NCI-H1105 (cell line): Measurements from ENCODE around the gene TSPAN12.
A peak's percentile ranks its signal among the peaks of the same experiment; 100 is the strongest.

Source experiments
- DNase-seq: peaks from one replicate; lab custom pipeline; 2025; lab: John Stamatoyannopoulos, UW

TSPAN12 gene

DNA sequence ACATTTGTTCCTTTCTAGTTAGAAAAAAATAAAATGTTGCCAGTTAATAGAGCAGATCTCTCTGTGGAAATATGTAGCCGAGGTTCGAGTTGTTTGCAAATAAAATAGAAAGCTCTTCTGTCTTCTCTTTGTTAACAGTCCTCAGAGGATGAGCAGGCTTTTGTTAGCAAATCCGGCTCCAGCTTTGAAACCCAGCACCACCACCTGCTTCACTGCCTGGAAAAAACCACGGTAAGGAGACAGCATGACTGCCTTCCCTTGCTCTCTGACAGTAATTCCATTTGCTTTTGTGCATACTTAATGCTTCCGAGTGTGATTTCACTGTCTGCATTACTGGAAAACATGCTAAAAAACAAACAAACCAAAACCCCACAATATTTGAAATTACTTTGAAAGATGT, 115.6 kb downstream of the TSPAN12 start:
- peak; percentile 49 for DNase-seq

DNA sequence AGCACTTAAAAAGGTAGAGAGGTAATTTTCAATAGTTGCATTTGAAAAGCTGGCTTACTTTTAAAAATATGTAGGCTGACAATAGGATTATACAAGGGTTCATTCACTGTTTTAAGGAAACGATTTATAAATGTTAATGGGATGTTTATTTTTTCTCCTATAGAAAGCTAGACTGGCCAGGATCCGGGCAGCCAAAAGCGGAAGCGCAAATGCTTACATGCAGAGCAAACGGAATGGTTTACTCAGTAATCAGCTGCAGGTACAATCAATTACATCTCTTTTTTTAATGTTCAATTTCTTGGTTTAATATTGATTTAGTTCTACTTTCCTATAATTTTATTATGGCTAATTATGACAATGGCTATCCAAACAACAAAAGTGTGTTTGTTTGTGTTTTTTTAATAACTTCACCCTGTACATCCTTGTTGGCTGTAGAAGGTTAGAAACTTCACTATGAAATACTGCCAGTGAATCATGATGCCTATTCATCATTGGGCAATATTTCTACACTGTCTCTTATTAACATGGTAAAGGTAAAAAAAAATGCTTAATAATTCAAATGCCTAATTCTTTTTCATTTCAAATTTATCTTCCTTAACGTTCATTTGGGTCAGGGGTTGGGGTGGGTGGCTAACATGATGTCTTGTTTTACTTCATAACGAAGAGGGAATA, 116.4 kb downstream of the TSPAN12 start:
- no peak for DNase-seq

DNA sequence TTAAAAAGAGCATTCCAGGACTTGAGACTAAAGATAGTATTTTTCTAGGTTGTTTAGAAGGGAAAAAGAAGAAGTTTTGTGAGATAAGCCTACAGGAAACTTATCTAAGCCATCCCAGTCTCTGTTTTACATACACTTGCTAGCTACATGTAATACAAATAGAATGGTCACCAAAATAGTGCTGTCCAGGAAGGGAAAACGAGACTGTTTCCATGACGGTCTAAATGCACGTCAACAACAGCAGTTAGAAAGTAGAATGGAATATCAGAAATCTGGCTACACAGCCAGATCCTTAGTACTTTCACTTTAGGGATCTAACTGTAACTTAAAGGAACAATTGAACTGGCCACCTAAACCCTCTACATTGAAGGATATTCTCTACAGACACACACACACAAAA, 117.6 kb downstream of the TSPAN12 start:
- no peak for DNase-seq

DNA sequence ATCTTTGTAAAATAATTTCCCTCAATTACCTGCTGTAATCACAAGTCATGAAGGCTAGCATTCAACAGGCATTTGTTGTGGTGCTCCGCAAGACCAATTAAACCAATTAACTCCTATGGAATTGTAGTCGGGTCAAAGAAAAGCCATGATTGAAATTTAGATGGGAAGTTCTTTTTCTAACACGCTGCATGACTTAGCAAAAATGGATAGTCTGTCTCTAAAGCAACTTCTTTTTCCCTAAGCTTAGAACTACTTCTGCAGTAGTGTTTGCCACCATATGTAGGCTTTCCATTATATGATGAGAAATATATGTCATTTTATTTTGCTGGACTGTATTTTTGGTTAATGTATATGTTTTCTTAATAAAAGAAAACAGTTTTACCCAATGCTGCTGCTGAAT, 119.1 kb downstream of the TSPAN12 start:
- peak; percentile 29 for DNase-seq
